Activated naive CD4-positive, alpha-beta T cell treated with anti-CD3 and anti-CD28 coated beads, Interleukin-2, amount 10 ng/mL, durations not matched to agents 7 days and 5 days (primary cell): ENCODE measurements around the gene CNNM3.
"Not testable (repeated sequence)": the region's sequence is repeated elsewhere in the genome, so short reads cannot be mapped to it uniquely, and the experiment has no call there.

ENCODE experiments used
- CTCF ChIA-PET: fragments of 350-600 bp; sonication (Branson Sonifier 250); formaldehyde crosslinking; loops from one replicate; lab custom pipeline; 2021; ENCODE audit warnings: antibody characterized with exemption; lab: Charles Lee
- DNase-seq: peaks from one replicate; pipeline ENCODE4 v3.0.0-alpha.2; 2020
- H3K27ac Mint-ChIP-seq: one replicate; pipeline ENCODE4 v1.8.0; 2021; ENCODE audit warnings: mild to moderate bottlenecking, moderate library complexity, mixed read lengths
- H3K27me3 Mint-ChIP-seq: one replicate; pipeline ENCODE4 v1.8.0; 2021; ENCODE audit warnings: mild to moderate bottlenecking, mixed read lengths
- H3K36me3 Mint-ChIP-seq: one replicate; pipeline ENCODE4 v1.8.0; 2021; ENCODE audit warnings: mixed read lengths
- H3K4me1 Mint-ChIP-seq: one replicate; pipeline ENCODE4 v1.8.0; 2021; ENCODE audit warnings: mixed read lengths
- H3K4me3 Mint-ChIP-seq: one replicate; pipeline ENCODE4 v1.8.0; 2021; ENCODE audit warnings: mild to moderate bottlenecking, moderate library complexity, mixed read lengths
- H3K9me3 Mint-ChIP-seq: one replicate; pipeline ENCODE4 v1.8.0; 2021; ENCODE audit warnings: mixed read lengths

CNNM3 gene

DNA sequence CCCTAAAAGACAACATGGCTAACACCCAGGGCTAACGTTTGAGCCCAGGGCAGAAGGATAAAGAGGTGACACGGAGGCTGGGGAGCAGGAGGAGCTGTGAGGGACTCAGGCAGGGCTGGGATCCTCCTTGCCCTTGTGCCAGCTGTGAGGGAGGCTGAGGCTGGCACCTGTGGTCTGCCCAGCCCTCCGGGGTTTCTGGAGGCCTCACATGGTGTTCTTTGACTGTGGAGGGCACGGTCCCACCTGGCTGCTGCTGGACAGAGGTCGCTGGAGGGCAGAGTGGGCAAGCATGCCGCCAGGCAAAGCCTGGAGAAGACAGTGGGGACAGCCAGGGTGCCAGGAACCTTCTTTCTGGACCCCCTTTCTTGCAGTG is 26.8 kb upstream of the CNNM3 start:
- no peak overlapping the region for H3K27ac Mint-ChIP-seq
- no peaks in the 10 kb centered on the region for H3K9me3 Mint-ChIP-seq
- no peak for DNase-seq
- H3K27me3 Mint-ChIP-seq, result no peaks in the 10 kb centered on the region
- CTCF ChIA-PET, result no interaction called here
- no peaks in the 10 kb centered on the region for H3K4me1 Mint-ChIP-seq
- H3K36me3 Mint-ChIP-seq, result no peaks in the 10 kb centered on the region
- H3K4me3 Mint-ChIP-seq, result no peak overlapping the region

GRCh38 chr2:96792772-96793749 is 23.0 kb upstream of the CNNM3 start:
- no peaks in the 10 kb centered on the region for H3K27me3 Mint-ChIP-seq
- H3K36me3 Mint-ChIP-seq, result peaks cover 3% of the 10 kb centered on the region
- CTCF ChIA-PET, result interaction anchor here (0.8 kb wide), 1 partner anchor 10 kb away, joined by 3 read pairs; no protein-coding TSS in a partner anchor
- H3K4me3 Mint-ChIP-seq, result no peak overlapping the region
- no peaks in the 10 kb centered on the region for H3K9me3 Mint-ChIP-seq
- no peaks in the 10 kb centered on the region for H3K4me1 Mint-ChIP-seq
- DNase-seq, result no peak
- no peak overlapping the region for H3K27ac Mint-ChIP-seq

GRCh38 chr2:96795076-96795475 is 21.0 kb upstream of the CNNM3 start:
- no peak overlapping the region for H3K27ac Mint-ChIP-seq
- peaks cover 10% of the 10 kb centered on the region for H3K36me3 Mint-ChIP-seq
- DNase-seq, result no peak
- no peaks in the 10 kb centered on the region for H3K4me1 Mint-ChIP-seq
- H3K4me3 Mint-ChIP-seq, result no peak overlapping the region
- CTCF ChIA-PET, result no interaction called here
- H3K9me3 Mint-ChIP-seq, result no peaks in the 10 kb centered on the region
- no peaks in the 10 kb centered on the region for H3K27me3 Mint-ChIP-seq

GRCh38 chr2:96796497-96796896 is 19.6 kb upstream of the CNNM3 start:
- H3K27me3 Mint-ChIP-seq, H3K27ac Mint-ChIP-seq, H3K4me1 Mint-ChIP-seq, H3K9me3 Mint-ChIP-seq, CTCF ChIA-PET, DNase-seq, H3K4me3 Mint-ChIP-seq: not testable (repeated sequence)
- H3K36me3 Mint-ChIP-seq, result peaks cover 10% of the 10 kb centered on the region

GRCh38 chr2:96797066-96797625 is 18.9 kb upstream of the CNNM3 start:
- H3K9me3 Mint-ChIP-seq, result no peaks in the 10 kb centered on the region

GRCh38 chr2:96798733-96799622 is 17.1 kb upstream of the CNNM3 start:
- Mint-ChIP-seq H3K4me3 (no peak overlapping the region), H3K27me3 (no peaks in the 10 kb centered on the region), H3K27ac (no peak overlapping the region), H3K36me3 (peaks cover 10% of the 10 kb centered on the region), H3K9me3 (no peaks in the 10 kb centered on the region), H3K4me1 (no peaks in the 10 kb centered on the region)
- CTCF ChIA-PET, result no interaction called here
- no peak for DNase-seq

More at GRCh38 chr2:96797066-96797625, 18.9 kb upstream of the CNNM3 start:
- Mint-ChIP-seq H3K27me3 (no peaks in the 10 kb centered on the region), H3K36me3 (peaks cover 10% of the 10 kb centered on the region), H3K4me1 (no peaks in the 10 kb centered on the region), H3K4me3 (no peak overlapping the region), H3K27ac (no peak overlapping the region)
- CTCF ChIA-PET, result no interaction called here
- no peak for DNase-seq

DNA sequence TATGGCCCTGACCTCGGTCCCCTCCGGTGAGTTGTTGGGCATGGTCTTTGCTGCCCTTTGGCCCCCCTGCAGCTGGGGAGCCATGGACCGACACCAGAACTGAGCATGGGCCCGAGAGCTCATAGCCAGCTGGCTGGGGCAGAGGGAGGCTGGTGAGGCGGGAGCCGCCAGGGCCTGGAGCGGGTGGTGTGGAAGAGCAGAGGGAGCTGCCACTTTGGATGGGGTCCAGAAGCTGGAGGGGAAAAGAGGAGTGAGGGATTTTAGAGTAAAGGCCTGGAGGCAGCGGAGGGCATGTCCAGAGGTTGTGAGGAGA is 16.5 kb upstream of the CNNM3 start:
- Mint-ChIP-seq H3K27me3 (no peaks in the 10 kb centered on the region), H3K36me3 (peaks cover 10% of the 10 kb centered on the region), H3K4me3 (no peak overlapping the region), H3K9me3 (no peaks in the 10 kb centered on the region), H3K4me1 (no peaks in the 10 kb centered on the region), H3K27ac (no peak overlapping the region)
- CTCF ChIA-PET, result interaction anchor here (0.8 kb wide), 1 partner anchor 182 kb away, joined by 4 read pairs; no protein-coding TSS in a partner anchor
- DNase-seq, result no peak

GRCh38 chr2:96800061-96801004 is 15.7 kb upstream of the CNNM3 start:
- Mint-ChIP-seq H3K4me1 (peaks cover 2% of the 10 kb centered on the region), H3K36me3 (peaks cover 10% of the 10 kb centered on the region), H3K27me3 (no peaks in the 10 kb centered on the region), H3K4me3 (no peak overlapping the region), H3K9me3 (no peaks in the 10 kb centered on the region), H3K27ac (no peak overlapping the region)
- CTCF ChIA-PET, result interaction anchor here (0.5 to 1.7 kb wide), 8 partner anchors 15 to 207 kb away, joined by 3 to 12 read pairs (median 4); partner anchors contain the start of gene CNNM3
- DNase-seq, result no peak

DNA sequence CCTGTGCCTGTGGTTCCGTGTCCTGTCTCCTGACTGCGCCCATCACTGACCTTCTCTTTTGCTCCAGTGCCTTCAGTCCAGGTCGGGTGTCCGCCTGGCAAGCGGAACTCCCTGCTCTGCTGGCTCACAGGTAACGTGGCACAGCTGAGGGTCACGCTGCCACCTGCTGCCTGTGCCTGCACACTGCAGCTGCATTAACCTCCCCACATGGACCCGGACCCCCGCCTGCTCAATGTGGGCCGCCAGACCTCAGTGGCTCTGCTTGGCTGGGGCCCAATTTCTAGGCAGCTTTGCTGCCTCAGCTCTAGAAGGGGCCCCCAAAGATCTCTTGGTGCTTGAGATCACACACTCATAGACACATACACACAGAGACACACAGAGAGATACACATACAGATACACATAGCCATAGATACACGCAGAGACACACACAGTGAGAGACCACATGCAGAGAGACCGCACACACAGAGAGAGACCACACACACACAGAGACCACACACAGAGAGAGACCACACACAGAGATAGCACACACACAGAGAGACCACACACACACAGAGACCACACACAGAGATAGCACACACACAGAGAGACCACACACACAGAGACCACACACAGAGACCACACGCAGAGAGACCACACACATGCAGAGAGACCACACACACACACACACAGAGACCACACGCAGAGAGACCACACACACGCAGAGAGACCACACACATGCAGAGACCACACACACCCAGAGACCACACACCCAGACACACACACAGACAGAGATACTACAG is 14.9 kb upstream of the CNNM3 start:
- CTCF ChIA-PET, result interaction anchor here (0.5 to 1.7 kb wide), 7 partner anchors 15 to 208 kb away, joined by 3 to 12 read pairs (median 4); partner anchors contain the start of gene CNNM3

GRCh38 chr2:96801786-96802595 is 14.1 kb upstream of the CNNM3 start:
- Mint-ChIP-seq H3K4me3 (no peak overlapping the region), H3K27me3 (no peaks in the 10 kb centered on the region), H3K27ac (no peak overlapping the region), H3K9me3 (no peaks in the 10 kb centered on the region), H3K4me1 (peaks cover 12% of the 10 kb centered on the region), H3K36me3 (peaks cover 15% of the 10 kb centered on the region)
- CTCF ChIA-PET, result interaction anchor here (0.6 to 1.4 kb wide), 8 partner anchors 9 to 209 kb away, joined by 3 to 12 read pairs (median 3); partner anchors contain the start of genes ANKRD39, CNNM3 and CNNM4
- DNase-seq, result peak; percentile 35

More for the DNA sequence above, 14.9 kb upstream of the CNNM3 start:
- Mint-ChIP-seq H3K9me3 (no peaks in the 10 kb centered on the region), H3K27me3 (no peaks in the 10 kb centered on the region), H3K36me3 (peaks cover 11% of the 10 kb centered on the region), H3K4me1 (peaks cover 4% of the 10 kb centered on the region), H3K4me3 (no peak overlapping the region), H3K27ac (no peak overlapping the region)
- peak; percentile 79 for DNase-seq

DNA sequence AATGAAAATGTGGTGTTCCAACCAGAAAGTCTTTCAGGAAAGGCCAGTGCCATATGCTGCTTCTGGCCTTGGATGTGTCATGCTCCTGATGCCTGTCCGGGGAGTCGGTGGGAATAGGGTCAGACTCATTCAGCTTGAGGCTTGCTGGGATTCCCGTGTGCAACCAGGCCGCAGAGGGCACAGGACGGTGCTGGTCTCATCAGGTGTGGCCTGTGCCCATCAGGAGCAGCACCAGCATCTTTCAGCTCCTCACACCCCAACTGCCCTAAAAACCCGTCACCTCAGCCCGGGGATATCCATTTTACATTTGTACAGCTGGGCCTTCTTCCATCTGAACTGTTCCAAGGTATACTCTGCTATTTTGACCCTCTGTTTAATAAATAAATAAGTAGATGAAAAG is 13.3 kb upstream of the CNNM3 start:
- CTCF ChIA-PET, result interaction anchor here (0.6 to 1.3 kb wide), 6 partner anchors 10 to 210 kb away, joined by 3 to 4 read pairs (median 3); partner anchors contain the start of genes ANKRD39 and CNNM4
- Mint-ChIP-seq H3K27ac (no peak overlapping the region), H3K4me3 (no peak overlapping the region), H3K9me3 (no peaks in the 10 kb centered on the region), H3K27me3 (no peaks in the 10 kb centered on the region), H3K36me3 (peaks cover 12% of the 10 kb centered on the region), H3K4me1 (peaks cover 15% of the 10 kb centered on the region)
- DNase-seq, result no peak

- no peak for DNase-seq
- Mint-ChIP-seq H3K9me3 (no peaks in the 10 kb centered on the region), H3K4me3 (no peak overlapping the region), H3K36me3 (peaks cover 10% of the 10 kb centered on the region), H3K27ac (no peak overlapping the region), H3K4me1 (peaks cover 20% of the 10 kb centered on the region), H3K27me3 (no peaks in the 10 kb centered on the region)
- CTCF ChIA-PET, result no interaction called here
Observed at GRCh38 chr2:96804986-96805385, 11.1 kb upstream of the CNNM3 start.
